ENCODE results near the gene MYO5C. TPM values are rescaled to one million over a fixed set of nuclear protein-coding genes. Genes with fewer than 3 reads are reported as not detected.

The MYO5C gene
- total and polyA plus RNA-seq, 10 of the 15 experiments (the other 5 are each of a cell fraction or from before 2014, with no cell fraction given): 0.29 to 1.3 (median 0.75) TPM

GRCh38 chr15:52277575-52277974, 18.0 kb downstream of the MYO5C start:
- no peak for DNase-seq (ENCODE audit: low read depth, low spot score)
- POLR2A ChIA-PET: no interaction called here
- Histone ChIP-seq H3K4me3 (no peak overlapping the region), H3K27ac (ENCODE audit: control insufficient read depth, insufficient read depth) (no peak overlapping the region), H3K36me3 (ENCODE audit: control insufficient read depth in 2 of 2, insufficient read depth in 2 of 2, low read length in 1 of 2) (no peaks in the 10 kb centered on the region), H2AFZ (ENCODE audit: control insufficient read depth, low read depth, low read length) (no peak overlapping the region), H4K20me1 (ENCODE audit: control insufficient read depth, insufficient read depth) (no peaks in the 10 kb centered on the region), H3K9me3 (replicated peaks; ENCODE audit: control insufficient read depth, insufficient read depth, low read length) (no peaks in the 10 kb centered on the region), H3K9ac (ENCODE audit: control insufficient read depth, insufficient read depth, low read length) (no peak overlapping the region), H3K79me2 (ENCODE audit: control insufficient read depth, insufficient read depth, low read length) (no peaks in the 10 kb centered on the region), H3K4me1 (ENCODE audit: control insufficient read depth, insufficient read depth, low read length) (no peaks in the 10 kb centered on the region), H3K27me3 (replicated peaks in 1 of 2; ENCODE audit: control insufficient read depth in 2 of 2, insufficient read depth in 2 of 2, low read length in 1 of 2) (no peaks in the 10 kb centered on the region), H3K4me2 (ENCODE audit: control insufficient read depth, insufficient read depth) (no peak overlapping the region)
- CTCF ChIA-PET: no interaction called here
- WGBS (ENCODE audit: insufficient coverage, insufficient replicate concordance, low lambda C conversion rate, missing lambda C conversion rate): 76% methylated on average over 9 of the region's 9 CpGs
- no TSS peak for BruUV-seq (replicated peaks)
- ATAC-seq: no peak
- no peak for TF ChIP-seq CBX5 (IDR thresholded peaks at IDR 0.05; ENCODE audit: low read depth)
- in situ Hi-C loops (cut with MboI): no loop called here
- RAD21 ChIA-PET (ENCODE audit: unreplicated experiment): no interaction called here
- SMC1A ChIA-PET (ENCODE audit: uncharacterized antibody, unreplicated experiment): interaction anchor here (1.0 kb wide), 1 partner anchor 20 kb away, joined by 4 read pairs; no protein-coding TSS in a partner anchor
- intact Hi-C loops (cut with micrococcal nuclease; ENCODE audit: unreplicated experiment): no loop called here
- no peak for FAIRE-seq

- no peaks in the 10 kb centered on the region for H4K20me1 ChIP-seq (ENCODE audit: control insufficient read depth, insufficient read depth)
- no peaks in the 10 kb centered on the region for H3K27me3 ChIP-seq (replicated peaks in 1 of 2; ENCODE audit: control insufficient read depth in 2 of 2, insufficient read depth in 2 of 2, low read length in 1 of 2)
- no peaks in the 10 kb centered on the region for H3K79me2 ChIP-seq (ENCODE audit: control insufficient read depth, insufficient read depth, low read length)
- no peak overlapping the region for H3K4me2 ChIP-seq (ENCODE audit: control insufficient read depth, insufficient read depth)
- in situ Hi-C loops (cut with MboI): no loop called here
- no peaks in the 10 kb centered on the region for H3K9me3 ChIP-seq (replicated peaks; ENCODE audit: control insufficient read depth, insufficient read depth, low read length)
- intact Hi-C loops (cut with micrococcal nuclease; ENCODE audit: unreplicated experiment): no loop called here
- H3K27ac ChIP-seq (ENCODE audit: control insufficient read depth, insufficient read depth): no peak overlapping the region
- SMC1A ChIA-PET (ENCODE audit: uncharacterized antibody, unreplicated experiment): no interaction called here
- H3K4me3 ChIP-seq: no peak overlapping the region
- DNase-seq (ENCODE audit: low read depth, low spot score): no peak
- CTCF ChIA-PET: no interaction called here
- POLR2A ChIA-PET: no interaction called here
- no peak overlapping the region for H2AFZ ChIP-seq (ENCODE audit: control insufficient read depth, low read depth, low read length)
- no peak for ATAC-seq
- FAIRE-seq: no peak
- H3K36me3 ChIP-seq (ENCODE audit: control insufficient read depth in 2 of 2, insufficient read depth in 2 of 2, low read length in 1 of 2): no peaks in the 10 kb centered on the region
- no peak overlapping the region for H3K9ac ChIP-seq (ENCODE audit: control insufficient read depth, insufficient read depth, low read length)
- RAD21 ChIA-PET (ENCODE audit: unreplicated experiment): no interaction called here
- H3K4me1 ChIP-seq (ENCODE audit: control insufficient read depth, insufficient read depth, low read length): no peaks in the 10 kb centered on the region
- BruUV-seq (replicated peaks): no TSS peak
- 52% methylated on average over 7 of the region's 7 CpGs for WGBS (ENCODE audit: insufficient coverage, insufficient replicate concordance, low lambda C conversion rate, missing lambda C conversion rate)
- no peak for TF ChIP-seq ZSCAN29 (IDR thresholded peaks at IDR 0.05)
- TF ChIP-seq CBFB (IDR thresholded peaks at IDR 0.05; ENCODE audit: low read depth): no peak
- no peak for TF ChIP-seq POLR2AphosphoS5 (IDR thresholded peaks at IDR 0.05; ENCODE audit: low read length)
- TF ChIP-seq CEBPZ (IDR thresholded peaks at IDR 0.05; ENCODE audit: low read depth, low read length): no peak
- TF ChIP-seq REST (IDR thresholded peaks at IDR 0.05; ENCODE audit: low read depth, low read length): no peak
- no peak for TF ChIP-seq ZBED1 (IDR thresholded peaks at IDR 0.05; ENCODE audit: borderline replicate concordance)
- no peak for TF ChIP-seq IKZF1 (conservative IDR thresholded peaks at IDR 0.05)
- no peak for TF ChIP-seq SIX5 (IDR thresholded peaks at IDR 0.05; ENCODE audit: low read depth, low read length, severe bottlenecking)
- TF ChIP-seq NR2C1 (IDR thresholded peaks at IDR 0.05): no peak
- TF ChIP-seq IRF3 (IDR thresholded peaks at IDR 0.05): no peak
These were observed 19.3 kb downstream of the MYO5C start for GRCh38 chr15:52276256-52276770.

Measured in GM12878 (cell line).